ENCODE results near the gene ACOT7.
"Not testable (repeated sequence)": the region's sequence is repeated elsewhere in the genome, so short reads cannot be mapped to it uniquely, and the experiment has no call there.

ACOT7 gene

GRCh38 chr1:6429660-6430411 lies 36.3 kb upstream of the ACOT7 start:
- peaks cover 19% of the 10 kb centered on the region for H3K27me3 ChIP-seq (ENCODE audit: low read depth, low read length)
- not testable (repeated sequence) for H3K27ac ChIP-seq (ENCODE audit: low read length); H3K9me3 ChIP-seq (ENCODE audit: control insufficient read depth in 1 of 2, low read length in 2 of 2); H3K36me3 ChIP-seq (ENCODE audit: control insufficient read depth in 1 of 2, insufficient read depth in 2 of 2, low read length in 2 of 2); H3K4me3 ChIP-seq (ENCODE audit: low read depth in 1 of 2, low read length in 2 of 2); H3K4me1 ChIP-seq (ENCODE audit: control insufficient read depth in 1 of 2, insufficient read depth in 2 of 2, low read length in 2 of 2)

DNA sequence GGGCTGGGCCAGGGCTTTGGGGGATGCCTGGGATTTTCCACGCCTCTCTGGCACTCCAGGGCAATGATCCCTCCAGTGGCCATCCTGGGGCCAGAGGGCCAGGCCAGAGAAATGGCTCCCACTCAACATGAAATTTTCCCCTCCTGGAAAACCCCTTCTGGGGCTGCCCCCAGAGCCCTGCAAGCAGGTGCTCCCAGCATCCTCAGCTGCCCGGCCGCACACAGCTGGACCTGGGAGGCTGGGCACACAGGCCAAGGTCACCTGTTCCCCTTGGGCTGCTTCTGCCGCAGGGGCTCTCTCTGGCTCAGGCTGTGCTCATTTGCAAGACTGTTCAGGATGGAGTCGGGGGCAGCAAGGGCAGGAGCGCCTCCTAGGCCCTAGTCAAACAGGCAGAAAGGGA lies 34.9 kb upstream of the ACOT7 start:
- Histone ChIP-seq H3K27me3 (ENCODE audit: low read depth, low read length) (peaks cover 30% of the 10 kb centered on the region), H3K4me1 (ENCODE audit: control insufficient read depth in 1 of 2, insufficient read depth in 2 of 2, low read length in 2 of 2) (peaks cover 0 to 15% of the 10 kb centered on the region in 2 donors)
- not testable (repeated sequence) for H3K36me3 ChIP-seq (ENCODE audit: control insufficient read depth in 1 of 2, insufficient read depth in 2 of 2, low read length in 2 of 2); H3K27ac ChIP-seq (ENCODE audit: low read length); H3K4me3 ChIP-seq (ENCODE audit: low read depth in 1 of 2, low read length in 2 of 2); H3K9me3 ChIP-seq (ENCODE audit: control insufficient read depth in 1 of 2, low read length in 2 of 2)

GRCh38 chr1:6427441-6428390 lies 34.1 kb upstream of the ACOT7 start:
- peaks cover 37% of the 10 kb centered on the region for H3K27me3 ChIP-seq (ENCODE audit: low read depth, low read length)
- no peaks in the 10 kb centered on the region for H3K36me3 ChIP-seq (ENCODE audit: control insufficient read depth in 1 of 2, insufficient read depth in 2 of 2, low read length in 2 of 2)
- no peaks in the 10 kb centered on the region for H3K9me3 ChIP-seq (ENCODE audit: control insufficient read depth in 1 of 2, low read length in 2 of 2)
- no peak overlapping the region for H3K4me3 ChIP-seq (ENCODE audit: low read depth in 1 of 2, low read length in 2 of 2)
- peaks cover 0 to 18% of the 10 kb centered on the region in 2 donors for H3K4me1 ChIP-seq (ENCODE audit: control insufficient read depth in 1 of 2, insufficient read depth in 2 of 2, low read length in 2 of 2)
- H3K27ac ChIP-seq (ENCODE audit: low read length) = no peak overlapping the region

GRCh38 chr1:6426972-6427350 lies 33.4 kb upstream of the ACOT7 start:
- no peak overlapping the region for H3K27ac ChIP-seq (ENCODE audit: low read length)
- peaks cover 0 to 18% of the 10 kb centered on the region in 2 donors for H3K4me1 ChIP-seq (ENCODE audit: control insufficient read depth in 1 of 2, insufficient read depth in 2 of 2, low read length in 2 of 2)
- no peak overlapping the region for H3K4me3 ChIP-seq (ENCODE audit: low read depth in 1 of 2, low read length in 2 of 2)
- H3K36me3 ChIP-seq (ENCODE audit: control insufficient read depth in 1 of 2, insufficient read depth in 2 of 2, low read length in 2 of 2) = no peaks in the 10 kb centered on the region
- H3K9me3 ChIP-seq (ENCODE audit: control insufficient read depth in 1 of 2, low read length in 2 of 2) = no peaks in the 10 kb centered on the region
- peaks cover 37% of the 10 kb centered on the region for H3K27me3 ChIP-seq (ENCODE audit: low read depth, low read length)

DNA sequence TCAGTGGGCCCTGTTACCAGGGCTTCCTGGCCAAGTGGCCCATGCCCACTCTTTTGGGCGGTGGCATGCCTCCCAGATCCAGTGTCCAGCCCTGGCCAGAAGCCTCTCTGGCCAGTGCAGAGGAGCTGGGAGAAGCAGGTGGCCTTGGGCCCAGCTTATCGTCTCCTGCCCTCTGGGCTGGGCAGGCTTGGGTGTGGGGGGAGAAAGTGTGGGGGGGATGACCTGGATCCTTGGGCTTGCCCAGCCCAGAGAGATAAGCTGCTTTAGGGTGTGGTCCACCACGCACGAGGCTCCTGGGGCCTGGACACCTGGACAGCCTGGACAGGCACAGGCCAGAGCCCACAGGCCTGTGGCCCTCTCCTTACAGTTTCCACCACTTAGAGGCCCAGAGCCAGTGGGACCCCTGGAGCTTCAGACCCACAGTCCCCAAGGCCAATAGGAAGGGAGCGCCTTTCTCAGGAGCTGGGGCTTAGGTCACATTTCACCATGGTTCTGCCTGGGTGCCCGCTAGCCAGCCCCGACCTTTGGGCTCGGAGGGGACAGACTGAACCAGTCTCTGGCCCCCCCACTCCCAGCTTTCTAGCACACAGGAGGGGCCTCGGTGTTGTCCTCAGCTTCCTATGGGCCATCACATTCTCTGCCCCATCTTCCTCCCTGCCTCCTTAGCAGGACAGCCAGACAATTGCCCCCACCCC lies 32.9 kb upstream of the ACOT7 start:
- no peak overlapping the region for H3K4me3 ChIP-seq (ENCODE audit: low read depth in 1 of 2, low read length in 2 of 2)
- H3K27me3 ChIP-seq (ENCODE audit: low read depth, low read length) = peaks cover 41% of the 10 kb centered on the region
- no peaks in the 10 kb centered on the region for H3K36me3 ChIP-seq (ENCODE audit: control insufficient read depth in 1 of 2, insufficient read depth in 2 of 2, low read length in 2 of 2)
- no peak overlapping the region for H3K27ac ChIP-seq (ENCODE audit: low read length)
- H3K9me3 ChIP-seq (ENCODE audit: control insufficient read depth in 1 of 2, low read length in 2 of 2) = no peaks in the 10 kb centered on the region
- H3K4me1 ChIP-seq (ENCODE audit: control insufficient read depth in 1 of 2, insufficient read depth in 2 of 2, low read length in 2 of 2) = peaks cover 0 to 18% of the 10 kb centered on the region in 2 donors

DNA sequence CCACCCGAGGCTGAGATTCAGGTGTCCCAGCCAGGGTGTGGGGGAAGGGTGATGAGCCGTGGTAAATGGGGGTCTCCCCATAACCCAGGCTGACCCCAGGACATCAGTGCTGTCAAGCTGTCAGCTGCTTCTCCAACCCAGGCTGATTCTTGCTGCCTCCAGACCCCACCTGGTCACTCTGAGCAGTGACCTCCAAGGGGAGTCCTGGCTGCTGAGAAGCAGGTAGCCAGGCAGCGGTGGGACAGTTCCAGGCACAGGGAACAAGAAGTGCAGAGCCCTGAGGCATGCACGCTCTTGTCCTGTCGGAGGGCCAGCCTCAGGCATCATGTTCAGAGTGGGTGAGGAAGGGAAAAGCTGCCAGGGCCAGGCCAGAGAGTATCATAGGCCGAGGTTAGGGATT lies 32.1 kb upstream of the ACOT7 start:
- peaks cover 49% of the 10 kb centered on the region for H3K27me3 ChIP-seq (ENCODE audit: low read depth, low read length)
- no peaks in the 10 kb centered on the region for H3K36me3 ChIP-seq (ENCODE audit: control insufficient read depth in 1 of 2, insufficient read depth in 2 of 2, low read length in 2 of 2)
- H3K9me3 ChIP-seq (ENCODE audit: control insufficient read depth in 1 of 2, low read length in 2 of 2) = no peaks in the 10 kb centered on the region
- H3K27ac ChIP-seq (ENCODE audit: low read length) = no peak overlapping the region
- peaks cover 0 to 22% of the 10 kb centered on the region in 2 donors for H3K4me1 ChIP-seq (ENCODE audit: control insufficient read depth in 1 of 2, insufficient read depth in 2 of 2, low read length in 2 of 2)
- H3K4me3 ChIP-seq (ENCODE audit: low read depth in 1 of 2, low read length in 2 of 2) = no peak overlapping the region

DNA sequence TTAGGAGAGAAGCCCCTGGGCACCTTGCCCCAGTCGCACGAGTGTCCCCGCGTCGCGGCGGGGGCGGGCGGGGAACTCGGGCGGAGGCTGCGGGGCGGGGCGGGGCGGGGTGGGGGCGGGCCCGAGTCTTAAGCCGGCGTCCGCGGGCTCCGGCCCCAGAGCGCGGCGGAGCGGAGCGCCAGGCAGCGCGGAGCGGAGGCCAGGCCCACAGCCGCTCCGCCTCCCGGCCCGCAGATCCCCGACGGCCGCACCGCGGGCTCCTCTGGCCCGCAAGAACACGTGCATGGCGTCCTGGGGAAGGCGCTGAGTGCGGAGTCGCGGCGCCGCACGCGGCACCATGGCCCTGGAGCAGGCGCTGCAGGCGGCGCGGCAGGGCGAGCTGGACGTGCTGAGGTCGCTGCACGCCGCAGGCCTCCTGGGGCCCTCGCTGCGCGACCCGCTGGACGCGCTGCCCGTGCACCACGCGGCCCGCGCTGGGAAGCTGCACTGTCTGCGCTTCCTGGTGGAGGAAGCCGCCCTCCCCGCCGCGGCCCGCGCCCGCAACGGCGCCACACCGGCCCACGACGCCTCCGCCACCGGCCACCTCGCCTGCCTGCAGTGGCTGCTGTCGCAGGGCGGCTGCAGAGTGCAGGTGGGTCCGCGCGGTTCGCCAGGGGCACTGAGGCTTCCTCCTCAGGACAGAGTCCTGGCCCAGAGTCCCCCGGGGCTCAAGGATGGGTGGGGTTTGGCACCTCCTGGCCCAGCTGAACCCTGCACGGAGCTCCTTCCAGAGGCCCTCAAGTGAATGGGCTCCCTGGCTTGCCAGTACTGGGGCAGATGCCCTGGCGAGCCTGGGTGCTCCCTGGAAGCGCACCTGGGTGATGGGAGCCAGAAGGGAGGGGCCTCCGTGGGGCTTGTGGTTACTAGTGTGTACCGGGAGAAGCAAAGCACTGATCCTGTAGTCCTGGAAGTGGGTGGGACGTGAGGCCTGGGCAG lies 31.3 kb upstream of the ACOT7 start, which contains the start of gene ESPN:
ESPN (plus strand) TSS at position 158 of the 975 bp plus-strand sequence; CDS start at position 338, 180 bp downstream.
- H3K27ac ChIP-seq (ENCODE audit: low read length) = no peak within 1 kb of the TSS
- no peaks in the 10 kb centered on the region for H3K9me3 ChIP-seq (ENCODE audit: control insufficient read depth in 1 of 2, low read length in 2 of 2)
- H3K36me3 ChIP-seq (ENCODE audit: control insufficient read depth in 1 of 2, insufficient read depth in 2 of 2, low read length in 2 of 2) = no peaks in the 10 kb centered on the region
- H3K27me3 ChIP-seq (ENCODE audit: low read depth, low read length) = peaks cover 56% of the 10 kb centered on the region
- H3K4me3 ChIP-seq (ENCODE audit: low read depth in 1 of 2, low read length in 2 of 2) = no peak within 1 kb of the TSS
- peaks cover 0 to 29% of the 10 kb centered on the region in 2 donors for H3K4me1 ChIP-seq (ENCODE audit: control insufficient read depth in 1 of 2, insufficient read depth in 2 of 2, low read length in 2 of 2)

GRCh38 chr1:6424000-6424565 lies 30.5 kb upstream of the ACOT7 start:
- peaks cover 56% of the 10 kb centered on the region for H3K27me3 ChIP-seq (ENCODE audit: low read depth, low read length)
- H3K36me3 ChIP-seq (ENCODE audit: control insufficient read depth in 1 of 2, insufficient read depth in 2 of 2, low read length in 2 of 2) = no peaks in the 10 kb centered on the region
- H3K4me1 ChIP-seq (ENCODE audit: control insufficient read depth in 1 of 2, insufficient read depth in 2 of 2, low read length in 2 of 2) = peaks cover 0 to 37% of the 10 kb centered on the region in 2 donors
- H3K4me3 ChIP-seq (ENCODE audit: low read depth in 1 of 2, low read length in 2 of 2) = no peak overlapping the region
- no peak overlapping the region for H3K27ac ChIP-seq (ENCODE audit: low read length)
- no peaks in the 10 kb centered on the region for H3K9me3 ChIP-seq (ENCODE audit: control insufficient read depth in 1 of 2, low read length in 2 of 2)

DNA sequence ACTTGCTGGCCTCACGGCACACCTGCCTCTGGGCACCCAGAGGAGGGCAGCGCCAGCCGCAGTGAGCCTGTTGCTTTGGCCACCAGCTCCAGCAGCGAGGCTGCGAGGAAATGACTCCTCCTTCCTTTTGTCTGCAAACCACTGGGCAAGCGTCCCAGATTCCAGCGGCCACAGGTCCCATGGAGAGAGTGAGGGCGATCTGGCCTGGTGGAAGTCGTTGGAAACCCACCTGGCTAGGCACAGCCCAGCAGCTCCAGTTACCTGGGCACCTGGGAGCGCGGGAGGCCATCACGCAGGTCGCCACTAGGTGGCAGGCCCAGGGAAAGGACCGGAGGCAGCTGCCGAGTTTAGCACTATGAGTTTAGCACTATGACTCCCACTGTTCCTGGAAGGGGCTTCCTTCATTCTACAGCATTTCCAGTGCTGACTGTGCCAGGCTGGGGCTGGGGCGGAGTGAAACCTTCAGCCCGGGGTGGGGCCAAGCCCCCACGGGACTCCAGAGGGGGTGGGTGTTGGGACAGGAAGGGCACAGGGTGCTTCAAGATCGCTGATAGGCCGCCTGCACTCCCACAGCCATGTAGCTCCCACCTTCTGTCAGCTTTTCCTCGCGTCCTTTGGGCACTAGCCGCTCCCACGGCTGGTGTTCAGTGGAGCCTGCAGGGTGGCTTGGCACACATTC lies 29.9 kb upstream of the ACOT7 start:
- H3K36me3 ChIP-seq (ENCODE audit: control insufficient read depth in 1 of 2, insufficient read depth in 2 of 2, low read length in 2 of 2) = no peaks in the 10 kb centered on the region
- H3K4me3 ChIP-seq (ENCODE audit: low read depth in 1 of 2, low read length in 2 of 2) = no peak overlapping the region
- H3K27ac ChIP-seq (ENCODE audit: low read length) = no peak overlapping the region
- H3K27me3 ChIP-seq (ENCODE audit: low read depth, low read length) = peaks cover 56% of the 10 kb centered on the region
- no peaks in the 10 kb centered on the region for H3K9me3 ChIP-seq (ENCODE audit: control insufficient read depth in 1 of 2, low read length in 2 of 2)
- H3K4me1 ChIP-seq (ENCODE audit: control insufficient read depth in 1 of 2, insufficient read depth in 2 of 2, low read length in 2 of 2) = peaks cover 0 to 44% of the 10 kb centered on the region in 2 donors

DNA sequence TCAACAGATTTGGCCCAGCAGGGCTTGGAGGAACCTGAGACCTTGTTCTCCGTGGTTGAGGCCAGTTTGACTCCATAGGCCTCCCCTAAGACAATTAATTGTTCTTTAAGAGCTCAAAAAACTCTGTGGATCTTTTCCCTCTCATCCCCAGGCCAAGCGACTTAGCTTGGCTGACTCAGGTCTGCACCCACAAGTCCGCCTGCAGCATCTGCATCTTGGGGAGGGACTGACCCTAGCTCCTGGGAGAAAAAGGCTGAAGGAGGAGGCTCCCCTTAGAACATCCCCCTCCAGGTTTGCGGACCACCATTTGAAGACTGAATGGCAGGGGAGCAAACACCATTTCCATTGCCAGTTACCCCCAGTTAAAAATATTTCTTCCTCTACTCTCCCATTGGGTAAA lies 27.7 kb upstream of the ACOT7 start:
- Histone ChIP-seq H3K4me1 (ENCODE audit: control insufficient read depth in 1 of 2, insufficient read depth in 2 of 2, low read length in 2 of 2) (peaks cover 0 to 44% of the 10 kb centered on the region in 2 donors), H3K27ac (ENCODE audit: low read length) (no peak overlapping the region), H3K9me3 (ENCODE audit: control insufficient read depth in 1 of 2, low read length in 2 of 2) (no peaks in the 10 kb centered on the region), H3K4me3 (ENCODE audit: low read depth in 1 of 2, low read length in 2 of 2) (no peak overlapping the region), H3K27me3 (ENCODE audit: low read depth, low read length) (peaks cover 68% of the 10 kb centered on the region), H3K36me3 (ENCODE audit: control insufficient read depth in 1 of 2, insufficient read depth in 2 of 2, low read length in 2 of 2) (no peaks in the 10 kb centered on the region)

All from muscle layer of duodenum (tissue), 2 donors.